Measurements from ENCODE around the gene EPHB6. TPM values are rescaled to one million over a fixed set of nuclear protein-coding genes. Genes with fewer than 3 reads are reported as not detected.
A peak's percentile ranks its signal among the peaks of the same experiment; 100 is the strongest.

The EPHB6 gene
- total RNA-seq, 1 experiment from 2014 or later, result 12.6 TPM

GRCh38 chr7:142813699-142814098 is 41.2 kb upstream of the EPHB6 start:
- ATAC-seq, result no peak
- ChIA-PET RAD21 (ENCODE audit: low non-redundant PET in 1 of 2, low total read pairs in 2 of 2, uncharacterized antibody in 2 of 2, unreplicated experiment in 2 of 2) (interaction anchor here in 1 of 2 experiments (0.7 kb wide), 1 partner anchor 150 kb away, joined by 7 read pairs; no protein-coding TSS in a partner anchor), POLR2A (no interaction called here), CTCF (interaction anchor here (0.7 to 5.5 kb wide), 7 partner anchors 7 to 402 kb away, joined by 3 to 62 read pairs (median 4); no protein-coding TSS in a partner anchor)
- no peak overlapping the region for H3K4me3 ChIP-seq (replicated peaks in 1 of 2; ENCODE audit: low read depth in 1 of 2, low read length in 2 of 2)
- H3K4me1 ChIP-seq (ENCODE audit: control insufficient read depth in 1 of 2, insufficient read depth in 2 of 2, low read length in 2 of 2), result peaks cover 0 to 20% of the 10 kb centered on the region in 2 experiments; a peak in 3 of 4 replicates
- H3K9ac ChIP-seq (ENCODE audit: low read length), result no peak overlapping the region
- DNase-seq (ENCODE audit: low read depth, low spot score), result no peak
- H4K20me1 ChIP-seq (ENCODE audit: insufficient read depth), result no peaks in the 10 kb centered on the region
- H3K4me2 ChIP-seq (ENCODE audit: low read length), result 0 out of 2 replicates have a peak overlapping the region, but pooled peaks have one; percentile 10
- no peaks in the 10 kb centered on the region for H3K36me3 ChIP-seq (ENCODE audit: control insufficient read depth in 1 of 2, insufficient read depth in 2 of 2, low read length in 2 of 2)
- H3K9me2 ChIP-seq (ENCODE audit: insufficient read depth), result no peaks in the 10 kb centered on the region
- no peaks in the 10 kb centered on the region for H3K79me2 ChIP-seq (ENCODE audit: insufficient read depth, low read length)
- intact Hi-C loops (cut with micrococcal nuclease), result loop anchor here (2.0 to 10.0 kb wide), 2 partner anchors 19 to 279 kb away; no protein-coding TSS in a partner anchor
- peaks cover 32% of the 10 kb centered on the region; the same call in 1 of the 2 replicates for H3K27me3 ChIP-seq (ENCODE audit: insufficient read depth, low read length)
- TF ChIP-seq JUND (IDR thresholded peaks at IDR 0.05) (no peak), TCF7L2 (IDR thresholded peaks at IDR 0.05; ENCODE audit: borderline replicate concordance, extremely low read depth, insufficient read depth, insufficient read length) (no peak), CEBPB (IDR thresholded peaks at IDR 0.05; ENCODE audit: low read depth) (no peak)
- H3K27ac ChIP-seq (ENCODE audit: low read depth, low read length), result no peak overlapping the region
- no TSS peak for BruUV-seq (replicated peaks)
- H3K9me3 ChIP-seq (ENCODE audit: control insufficient read depth in 1 of 2, insufficient read depth in 1 of 2, low read depth in 1 of 2, low read length in 2 of 2), result no peaks in the 10 kb centered on the region
- H2AFZ ChIP-seq (ENCODE audit: low read depth, low read length, poor library complexity, severe bottlenecking), result no peak overlapping the region

GRCh38 chr7:142814451-142814850 is 40.4 kb upstream of the EPHB6 start:
- Histone ChIP-seq H3K27ac (ENCODE audit: low read depth, low read length) (no peak overlapping the region), H3K36me3 (ENCODE audit: control insufficient read depth in 1 of 2, insufficient read depth in 2 of 2, low read length in 2 of 2) (no peaks in the 10 kb centered on the region), H3K9me2 (ENCODE audit: insufficient read depth) (no peaks in the 10 kb centered on the region), H3K4me1 (ENCODE audit: control insufficient read depth in 1 of 2, insufficient read depth in 2 of 2, low read length in 2 of 2) (peaks cover 0 to 13% of the 10 kb centered on the region in 2 experiments; a peak in 3 of 4 replicates), H3K27me3 (ENCODE audit: insufficient read depth, low read length) (peaks cover 37% of the 10 kb centered on the region; the same call in 1 of the 2 replicates), H3K4me2 (ENCODE audit: low read length) (no peak overlapping the region), H3K9ac (ENCODE audit: low read length) (no peak overlapping the region), H3K9me3 (ENCODE audit: control insufficient read depth in 1 of 2, insufficient read depth in 1 of 2, low read depth in 1 of 2, low read length in 2 of 2) (no peaks in the 10 kb centered on the region), H4K20me1 (ENCODE audit: insufficient read depth) (no peaks in the 10 kb centered on the region), H3K79me2 (ENCODE audit: insufficient read depth, low read length) (no peaks in the 10 kb centered on the region), H2AFZ (ENCODE audit: low read depth, low read length, poor library complexity, severe bottlenecking) (no peak overlapping the region), H3K4me3 (replicated peaks in 1 of 2; ENCODE audit: low read depth in 1 of 2, low read length in 2 of 2) (no peak overlapping the region)
- ChIA-PET RAD21 (ENCODE audit: low non-redundant PET in 1 of 2, low total read pairs in 2 of 2, uncharacterized antibody in 2 of 2, unreplicated experiment in 2 of 2) (no interaction called here), CTCF (interaction anchor here (5.5 kb wide), 1 partner anchor 181 kb away, joined by 62 read pairs; no protein-coding TSS in a partner anchor), POLR2A (no interaction called here)
- ATAC-seq (no peak), DNase-seq (ENCODE audit: low read depth, low spot score) (no peak)
- BruUV-seq (replicated peaks), result no TSS peak
- intact Hi-C loops (cut with micrococcal nuclease), result loop anchor here (10.0 kb wide), 1 partner anchor 280 kb away; no protein-coding TSS in a partner anchor
- TF ChIP-seq, protein P1, sequence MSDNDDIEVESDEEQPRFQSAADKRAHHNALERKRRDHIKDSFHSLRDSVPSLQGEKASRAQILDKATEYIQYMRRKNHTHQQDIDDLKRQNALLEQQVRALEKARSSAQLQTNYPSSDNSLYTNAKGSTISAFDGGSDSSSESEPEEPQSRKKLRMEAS (IDR thresholded peaks at IDR 0.05), result no peak
- no peak for TF ChIP-seq EZH2phosphoT487 (IDR thresholded peaks at IDR 0.05; ENCODE audit: borderline replicate concordance)
- no peak for TF ChIP-seq SIN3A (IDR thresholded peaks at IDR 0.05; ENCODE audit: low read depth)
- no peak for TF ChIP-seq ELF1 (IDR thresholded peaks at IDR 0.05; ENCODE audit: borderline replicate concordance, low read depth)
- no peak for TF ChIP-seq POLR2A (IDR thresholded peaks at IDR 0.05; ENCODE audit: borderline replicate concordance, extremely low read depth, insufficient read depth, insufficient read length)
